ENCODE results near the gene SLC43A2. TPM values are rescaled to one million over a fixed set of nuclear protein-coding genes. Genes with fewer than 3 reads are reported as not detected.
A peak's percentile ranks its signal among the peaks of the same experiment; 100 is the strongest.

The SLC43A2 gene
- total and polyA plus RNA-seq, 4 donors, result 27.0 to 125 (median 68.6) TPM

GRCh38 chr17:1601571-1601970 is 27.1 kb downstream of the SLC43A2 start:
- H3K4me3 ChIP-seq, result no peak overlapping the region
- no peak overlapping the region for H3K9ac ChIP-seq (ENCODE audit: insufficient read depth in 1 of 2, low read length in 2 of 2)
- no peaks in the 10 kb centered on the region for H3K27me3 ChIP-seq (ENCODE audit: control insufficient read depth in 3 of 3, insufficient read depth in 3 of 3, low read length in 2 of 3)
- ATAC-seq (ENCODE audit: insufficient read depth, low FRiP score) (no peak), DNase-seq (no peak)
- peaks cover 0 to 7% (median 0%) of the 10 kb centered on the region in 4 donors for H3K36me3 ChIP-seq (ENCODE audit: control insufficient read depth in 4 of 4, insufficient read depth in 4 of 4, low read length in 4 of 4)
- peaks cover 0 to 18% (median 4%) of the 10 kb centered on the region in 5 donors for H3K4me1 ChIP-seq (ENCODE audit: control insufficient read depth in 5 of 5, insufficient read depth in 5 of 5, low read length in 5 of 5)
- H3K27ac ChIP-seq (ENCODE audit: low read depth in 1 of 2, low read length in 1 of 2), result no peak overlapping the region
- TF ChIP-seq CTCF (IDR thresholded peaks at IDR 0.05; ENCODE audit: control extremely low read depth, extremely low read depth), result no peak
- peaks cover 0 to 4% (median 0%) of the 10 kb centered on the region in 4 donors for H3K9me3 ChIP-seq (ENCODE audit: control insufficient read depth in 4 of 4, insufficient read depth in 3 of 4, low read length in 3 of 4)
- 97 to 99% methylated on average over 14 of the region's 14 CpGs for WGBS, 2 donors

GRCh38 chr17:1598399-1599095 is 30.1 kb downstream of the SLC43A2 start:
- H3K4me3 ChIP-seq, result no peak overlapping the region
- H3K9ac ChIP-seq (ENCODE audit: insufficient read depth in 1 of 2, low read length in 2 of 2), result no peak overlapping the region
- 90 to 93% methylated on average over 8 of the region's 8 CpGs for WGBS, 2 donors
- H3K4me1 ChIP-seq (ENCODE audit: control insufficient read depth in 5 of 5, insufficient read depth in 5 of 5, low read length in 5 of 5), result no peaks in the 10 kb centered on the region
- no peak for ATAC-seq (ENCODE audit: insufficient read depth, low FRiP score)
- TF ChIP-seq CTCF (IDR thresholded peaks at IDR 0.05; ENCODE audit: control extremely low read depth, extremely low read depth), result no peak
- no peak for DNase-seq
- H3K27ac ChIP-seq (ENCODE audit: low read depth in 1 of 2, low read length in 1 of 2), result peak overlapping the region in 1 of 2 donors; percentile 66
- H3K36me3 ChIP-seq (ENCODE audit: control insufficient read depth in 4 of 4, insufficient read depth in 4 of 4, low read length in 4 of 4), result peaks cover 0 to 4% (median 0%) of the 10 kb centered on the region in 4 donors
- H3K9me3 ChIP-seq (ENCODE audit: control insufficient read depth in 4 of 4, insufficient read depth in 3 of 4, low read length in 3 of 4), result peaks cover 0 to 4% (median 0%) of the 10 kb centered on the region in 4 donors
- no peaks in the 10 kb centered on the region for H3K27me3 ChIP-seq (ENCODE audit: control insufficient read depth in 3 of 3, insufficient read depth in 3 of 3, low read length in 2 of 3)

GRCh38 chr17:1597861-1598342 is 30.7 kb downstream of the SLC43A2 start:
- 69 to 89% methylated on average over 14 of the region's 14 CpGs for WGBS, 2 donors
- peak in 2 of 3 donors; percentile 28 to 64 for DNase-seq
- no peak for TF ChIP-seq CTCF (IDR thresholded peaks at IDR 0.05; ENCODE audit: control extremely low read depth, extremely low read depth)
- Histone ChIP-seq H3K27me3 (ENCODE audit: control insufficient read depth in 3 of 3, insufficient read depth in 3 of 3, low read length in 2 of 3) (no peaks in the 10 kb centered on the region), H3K9ac (ENCODE audit: insufficient read depth in 1 of 2, low read length in 2 of 2) (no peak overlapping the region), H3K36me3 (ENCODE audit: control insufficient read depth in 4 of 4, insufficient read depth in 4 of 4, low read length in 4 of 4) (peaks cover 0 to 9% (median 0%) of the 10 kb centered on the region in 4 donors), H3K27ac (ENCODE audit: low read depth in 1 of 2, low read length in 1 of 2) (peak overlapping the region in 1 of 2 donors; percentile 66), H3K9me3 (ENCODE audit: control insufficient read depth in 4 of 4, insufficient read depth in 3 of 4, low read length in 3 of 4) (peaks cover 0 to 4% (median 0%) of the 10 kb centered on the region in 4 donors), H3K4me1 (ENCODE audit: control insufficient read depth in 5 of 5, insufficient read depth in 5 of 5, low read length in 5 of 5) (no peaks in the 10 kb centered on the region), H3K4me3 (no peak overlapping the region)
- no peak for ATAC-seq (ENCODE audit: insufficient read depth, low FRiP score)
